B cell (primary cell): ENCODE data around the gene PLP2.

Experiments used
- EZH2 ChIP-seq: IDR thresholded peaks from 2 replicates; pipeline ENCODE4 v1.6.1; 2012; ENCODE audit warnings: borderline replicate concordance, low read depth, mild to moderate bottlenecking, moderate library complexity, low read length; ENCODE audit not compliant: insufficient read depth, poor library complexity, severe bottlenecking
- TF ChIP-seq, protein P1 (sequence below): fragments of 200-600 bp; IDR thresholded peaks from one replicate; pipeline ENCODE4 v1.8.0; 2022; ENCODE audit warnings: antibody characterized with exemption, mild to moderate bottlenecking

GRCh38 chrX:49209434-49210251 is 37.9 kb downstream of the PLP2 start:
- no peak for TF ChIP-seq EZH2
- TF ChIP-seq, protein P1, sequence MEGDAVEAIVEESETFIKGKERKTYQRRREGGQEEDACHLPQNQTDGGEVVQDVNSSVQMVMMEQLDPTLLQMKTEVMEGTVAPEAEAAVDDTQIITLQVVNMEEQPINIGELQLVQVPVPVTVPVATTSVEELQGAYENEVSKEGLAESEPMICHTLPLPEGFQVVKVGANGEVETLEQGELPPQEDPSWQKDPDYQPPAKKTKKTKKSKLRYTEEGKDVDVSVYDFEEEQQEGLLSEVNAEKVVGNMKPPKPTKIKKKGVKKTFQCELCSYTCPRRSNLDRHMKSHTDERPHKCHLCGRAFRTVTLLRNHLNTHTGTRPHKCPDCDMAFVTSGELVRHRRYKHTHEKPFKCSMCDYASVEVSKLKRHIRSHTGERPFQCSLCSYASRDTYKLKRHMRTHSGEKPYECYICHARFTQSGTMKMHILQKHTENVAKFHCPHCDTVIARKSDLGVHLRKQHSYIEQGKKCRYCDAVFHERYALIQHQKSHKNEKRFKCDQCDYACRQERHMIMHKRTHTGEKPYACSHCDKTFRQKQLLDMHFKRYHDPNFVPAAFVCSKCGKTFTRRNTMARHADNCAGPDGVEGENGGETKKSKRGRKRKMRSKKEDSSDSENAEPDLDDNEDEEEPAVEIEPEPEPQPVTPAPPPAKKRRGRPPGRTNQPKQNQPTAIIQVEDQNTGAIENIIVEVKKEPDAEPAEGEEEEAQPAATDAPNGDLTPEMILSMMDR = no peak
